NCI-H2107 treated with DMSO at 0.1 percent for 48 hours (cell line): ENCODE results near the gene ZC3H14.
A peak's percentile ranks its signal among the peaks of the same experiment; 100 is the strongest.

Experiments
- DNase-seq: peaks from one replicate; lab custom pipeline; 2025; ENCODE audit not compliant: unreplicated experiment; lab: John Stamatoyannopoulos, UW

The ZC3H14 gene

GRCh38 chr14:88551980-88552431, 10.8 kb upstream of the ZC3H14 start:
- no peak for DNase-seq

- DNase-seq: no peak
Measured at GRCh38 chr14:88552876-88553275, 10.0 kb upstream of the ZC3H14 start.

GRCh38 chr14:88553886-88554456, 8.9 kb upstream of the ZC3H14 start:
- DNase-seq: no peak

- DNase-seq: no peak
Measured at GRCh38 chr14:88554457-88555286, 8.2 kb upstream of the ZC3H14 start, which contains the start of gene PTPN21. Gene PTPN21, minus strand, starts transcription at chr14:88555007. Its CDS starts 4,590 bp downstream, at chr14:88550417.

GRCh38 chr14:88556581-88556980, 6.3 kb upstream of the ZC3H14 start:
- no peak for DNase-seq

GRCh38 chr14:88559852-88560251, 3.0 kb upstream of the ZC3H14 start:
- DNase-seq: peak; percentile 22

GRCh38 chr14:88562532-88562830, 356 bp upstream of the ZC3H14 start:
- no peak for DNase-seq

GRCh38 chr14:88563845-88564244, 1.0 kb downstream of the ZC3H14 start:
- no peak for DNase-seq

- DNase-seq: no peak
Measured at GRCh38 chr14:88565427-88565826, 2.6 kb downstream of the ZC3H14 start.

- DNase-seq: no peak
Measured at GRCh38 chr14:88568196-88568595, 5.4 kb downstream of the ZC3H14 start.

- DNase-seq: no peak
Measured at GRCh38 chr14:88572117-88572516, 9.3 kb downstream of the ZC3H14 start.

GRCh38 chr14:88576222-88576621, 13.4 kb downstream of the ZC3H14 start:
- no peak for DNase-seq

- DNase-seq: peak; percentile 34
Measured at GRCh38 chr14:88584451-88584850, 21.6 kb downstream of the ZC3H14 start.

GRCh38 chr14:88588081-88588480, 25.2 kb downstream of the ZC3H14 start:
- DNase-seq: no peak

- DNase-seq: no peak
Measured at GRCh38 chr14:88590173-88590572, 27.3 kb downstream of the ZC3H14 start.

- peak; percentile 24 for DNase-seq
Measured at GRCh38 chr14:88592031-88592430, 29.2 kb downstream of the ZC3H14 start.

- no peak for DNase-seq
Measured at GRCh38 chr14:88597038-88597437, 34.2 kb downstream of the ZC3H14 start.

GRCh38 chr14:88597601-88598000, 34.8 kb downstream of the ZC3H14 start:
- DNase-seq: no peak

- no peak for DNase-seq
Measured at GRCh38 chr14:88598097-88598675, 35.3 kb downstream of the ZC3H14 start.

- DNase-seq: no peak
Measured at GRCh38 chr14:88599326-88599725, 36.5 kb downstream of the ZC3H14 start.

GRCh38 chr14:88599761-88600439, 37.1 kb downstream of the ZC3H14 start:
- DNase-seq: no peak

- no peak for DNase-seq
Measured at GRCh38 chr14:88604212-88604611, 41.4 kb downstream of the ZC3H14 start.
